Thyroid gland (tissue), 4 donors: ENCODE measurements around the gene SULT2B1.

Source experiments
- CTCF ChIP-seq, 6 experiments: fragments of 200-600 bp in 3 of 6; fragments of 450-650 bp in 3 of 6; sonication (generic) in 3 of 6; IDR thresholded peaks; one replicate each; pipeline ENCODE4 v1.5.1; 2016 to 2019; ENCODE audit warnings: antibody characterized with exemption in 6 of 6, mild to moderate bottlenecking in 2 of 6, inconsistent platforms in 1 of 6, moderate library complexity in 1 of 6
- POLR2A ChIP-seq, 2 donors: fragments of 450-650 bp; IDR thresholded peaks; one replicate each; pipeline ENCODE4 v1.6.1; 2017; ENCODE audit warnings: antibody characterized with exemption in 2 of 2, mild to moderate bottlenecking in 2 of 2, moderate library complexity in 1 of 2

DNA sequence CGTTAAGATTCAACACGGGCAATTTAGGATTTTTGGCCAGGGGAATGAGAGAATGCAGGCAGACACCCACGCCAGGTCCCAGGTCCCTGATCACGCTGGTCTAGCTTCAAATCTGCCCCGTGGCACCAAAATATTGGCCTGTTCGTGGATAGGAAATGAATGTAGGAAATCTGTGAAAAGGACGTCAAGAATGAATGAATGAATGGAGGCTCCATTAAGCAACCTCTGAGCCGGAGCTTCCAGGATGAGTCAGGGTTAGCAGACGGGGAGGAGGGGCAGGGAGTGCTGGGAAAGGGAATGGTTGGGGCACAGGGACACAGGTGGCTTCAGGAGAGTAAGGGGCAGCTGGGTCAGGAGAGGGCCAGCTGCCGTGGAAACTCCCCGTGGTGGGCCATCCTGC is 4.2 kb downstream of the SULT2B1 start:
- TF ChIP-seq CTCF (IDR thresholded peaks at IDR 0.05) (no peak), POLR2A (IDR thresholded peaks at IDR 0.05) (no peak)
